GM12878 (cell line): ENCODE data around the gene PTCH2. TPM values are rescaled to one million over a fixed set of nuclear protein-coding genes. Genes with fewer than 3 reads are reported as not detected.

Source experiments
- ATAC-seq: fragments of 200-7000 bp; cut with Tn5 transposase; 3 replicates; pipeline ENCODE4 v1.9.1; 2020; ENCODE audit warnings: mild to moderate bottlenecking, moderate library complexity
- BruUV-seq: library from RNA; stranded (reverse); fragments of 400-500 nt; replicated peaks from 2 replicates; lab custom pipeline; 2021; lab: Mats Ljungman, UMichigan
- CTCF ChIA-PET: fragments of 300-600 bp; sonication (Branson Sonifier 250); formaldehyde crosslinking; extraction: SDS; loops from one replicate; lab custom pipeline; 2021; ENCODE audit warnings: inconsistent platforms; lab: Yijun Ruan, JAX
- POLR2A ChIA-PET: fragments of 350-600 bp; formaldehyde crosslinking; extraction: SDS; loops from one replicate; lab custom pipeline; 2021; ENCODE audit warnings: inconsistent platforms; lab: Charles Lee
- RAD21 ChIA-PET: fragments of 300-600 bp; sonication (Branson Sonifier 250); formaldehyde crosslinking; loops from one replicate; lab custom pipeline; 2023; ENCODE audit warnings: antibody characterized with exemption; ENCODE audit not compliant: unreplicated experiment; lab: Charles Lee
- SMC1A ChIA-PET: fragments of 300-600 bp; sonication (Branson Sonifier 250); formaldehyde crosslinking; loops from one replicate; lab custom pipeline; 2023; ENCODE audit not compliant: unreplicated experiment, uncharacterized antibody; lab: Charles Lee
- DNase-seq: peaks from one replicate; pipeline ENCODE4 v3.0.0-alpha.2; 2011; ENCODE audit warnings: low read depth, low spot score
- FAIRE-seq: peaks from 3 replicates; lab custom pipeline; 2011; peaks lifted over from hg19 to GRCh38; lab: Jason Lieb, UNC
- H2AFZ ChIP-seq: 2 replicates; pipeline ENCODE4 v1.6.0; 2011; ENCODE audit warnings: low read depth, low read length, control low read depth; ENCODE audit not compliant: control insufficient read depth
- H3K27ac ChIP-seq: 2 replicates; pipeline ENCODE4 v1.5.1; 2011; ENCODE audit warnings: control low read depth; ENCODE audit not compliant: control insufficient read depth, insufficient read depth
- H3K27me3 ChIP-seq, 2 experiments: replicated peaks in 1 of 2; 2 replicates each; pipeline versions ENCODE4 v1.6.0 to v1.6.1; 2011; ENCODE audit warnings: low read length in 1 of 2; ENCODE audit not compliant: control insufficient read depth in 2 of 2, insufficient read depth in 2 of 2
- H3K36me3 ChIP-seq, 2 experiments: 2 replicates each; pipeline ENCODE4 v1.5.1; 2011; ENCODE audit warnings: low read length in 1 of 2; ENCODE audit not compliant: control insufficient read depth in 2 of 2, insufficient read depth in 2 of 2
- H3K4me1 ChIP-seq: 2 replicates; pipeline ENCODE4 v1.6.1; 2011; ENCODE audit warnings: mild to moderate bottlenecking, low read length, moderate library complexity, mixed read lengths; ENCODE audit not compliant: control insufficient read depth, insufficient read depth
- H3K4me2 ChIP-seq: 2 replicates; pipeline ENCODE4 v1.6.0; 2011; ENCODE audit warnings: control low read depth; ENCODE audit not compliant: control insufficient read depth, insufficient read depth
- H3K4me3 ChIP-seq: fragments of 200-600 bp; sonication (generic); 2 replicates; pipeline ENCODE4 v1.5.1; 2016
- H3K79me2 ChIP-seq: 2 replicates; pipeline ENCODE4 v1.6.0; 2011; ENCODE audit warnings: low read length; ENCODE audit not compliant: control insufficient read depth, insufficient read depth
- H3K9ac ChIP-seq: 2 replicates; pipeline ENCODE4 v1.8.0; 2011; ENCODE audit warnings: low read length, control low read depth, mixed read lengths; ENCODE audit not compliant: control insufficient read depth, insufficient read depth
- H3K9me3 ChIP-seq: replicated peaks from 3 replicates; pipeline ENCODE4 v1.5.1; 2011; ENCODE audit warnings: mild to moderate bottlenecking, low read length; ENCODE audit not compliant: control insufficient read depth, insufficient read depth
- H4K20me1 ChIP-seq: 2 replicates; pipeline ENCODE4 v1.6.0; 2011; ENCODE audit not compliant: control insufficient read depth, insufficient read depth
- IRF3 ChIP-seq: fragments of 450-650 bp; IDR thresholded peaks from 2 replicates; pipeline ENCODE4 v1.6.1; 2014; ENCODE audit warnings: mild to moderate bottlenecking
- NFIC ChIP-seq: IDR thresholded peaks from 2 replicates; pipeline ENCODE4 v1.6.1; 2012; ENCODE audit warnings: low read depth, mild to moderate bottlenecking, inconsistent platforms, low read length, moderate library complexity
- POLR2A ChIP-seq: IDR thresholded peaks from 2 replicates; pipeline ENCODE4 v1.6.1; 2011; ENCODE audit warnings: low read depth, mild to moderate bottlenecking, low read length
- POLR2AphosphoS5 ChIP-seq: IDR thresholded peaks from 2 replicates; pipeline ENCODE4 v1.6.1; 2011; ENCODE audit warnings: mild to moderate bottlenecking, low read length, inconsistent platforms
- SUZ12 ChIP-seq: fragments of 200-600 bp; sonication (generic); IDR thresholded peaks from one replicate; pipeline ENCODE4 v1.6.1; 2018; ENCODE audit warnings: antibody characterized with exemption, mild to moderate bottlenecking; ENCODE audit not compliant: unreplicated experiment
- WGBS: methylation state at CpG from one replicate; pipeline ENCODE4 v1.1.6; 2016; ENCODE audit warnings: low lambda C conversion rate; ENCODE audit not compliant: insufficient replicate concordance, insufficient coverage; ENCODE audit errors: missing lambda C conversion rate; 5-methylcytosine and 5-hydroxymethylcytosine counted together
- in situ Hi-C: fragments of 300-500 bp; cut with MboI; formaldehyde crosslinking; loops from 9 replicates; pipeline ENCODE4 v1.14.3; 2018; ENCODE audit warnings: mixed read lengths
- intact Hi-C: fragments of 100-400 bp; cut with micrococcal nuclease; formaldehyde crosslinking; loops from one replicate; pipeline ENCODE4 v1.14.2; 2022; ENCODE audit not compliant: unreplicated experiment
- polyA plus RNA-seq, 11 experiments: library from polyadenylated mRNA; depleted of rRNA in 4 of 11; unstranded in 6 of 11; stranded (reverse) in 5 of 11; fragments of >200 nt; fragmentation: Nextera tagmentation in 4 of 11; fragmentation: Illumina TruSeq in 1 of 11; extraction: Ambion mirVana in 4 of 11; extraction: Trizol in 1 of 11; gene quantifications; 1 replicate in 1 of 11; 2 replicates in 10 of 11; pipeline versions ENCODE4 v1.2.1 to v1.2.3, GENCODE V29; 2011 to 2016; ENCODE audit warnings: inconsistent platforms in 2 of 11, missing spikeins in 2 of 11, low read depth in 1 of 11
- total RNA-seq, 4 experiments: library from RNA; depleted of rRNA in 3 of 4; stranded (reverse); fragments of >200 nt in 3 of 4; fragmentation: Illumina TruSeq in 1 of 4; extraction: Trizol in 1 of 4; gene quantifications; 2 replicates each; pipeline versions ENCODE4 v1.2.1 to v1.2.3, GENCODE V29; 2013 to 2021

PTCH2 gene
- total and polyA plus RNA-seq, 10 of the 15 experiments (the other 5 are each of a cell fraction or from before 2014, with no cell fraction given) = 0.03 to 8.4 (median 0.10) TPM

- H3K36me3 ChIP-seq = peaks cover 6 to 9% of the 10 kb centered on the region in 2 experiments
- DNase-seq (no peak), ATAC-seq (no peak), FAIRE-seq (no peak)
- ChIA-PET SMC1A (interaction anchor here (0.6 to 0.7 kb wide), 2 partner anchors 268 to 495 kb away, joined by 3 to 4 read pairs; no protein-coding TSS in a partner anchor), RAD21 (no interaction called here), CTCF (interaction anchor here (0.9 kb wide), 1 partner anchor 13 kb away, joined by 3 read pairs; no protein-coding TSS in a partner anchor), POLR2A (interaction anchor here (0.6 to 1.4 kb wide), 2 partner anchors 8 to 456 kb away, joined by 3 to 4 read pairs; no protein-coding TSS in a partner anchor)
- H3K4me2 ChIP-seq = no peak overlapping the region
- intact Hi-C loops (no loop called here), in situ Hi-C loops (loop anchor here (5.0 kb wide), 1 partner anchor 73 kb away; the partner anchor contains the start of gene RNU5D-1)
- H2AFZ ChIP-seq = no peak overlapping the region
- BruUV-seq = no TSS peak
- no peaks in the 10 kb centered on the region for H3K9me3 ChIP-seq
- TF ChIP-seq POLR2A (0 out of 2 replicates have a peak, but pooled peaks have one; percentile 1), POLR2AphosphoS5 (peak; percentile 57; the same call in 1 of the 2 replicates), IRF3 (no peak), SUZ12 (no peak), NFIC (no peak)
- H3K4me1 ChIP-seq = peaks cover 55% of the 10 kb centered on the region
- no peak overlapping the region for H3K4me3 ChIP-seq
- WGBS = 91% methylated on average over 20 of the region's 20 CpGs
- peaks cover 17% of the 10 kb centered on the region for H3K79me2 ChIP-seq
- H3K27me3 ChIP-seq = no peaks in the 10 kb centered on the region
- H3K27ac ChIP-seq = no peak overlapping the region
- no peaks in the 10 kb centered on the region for H4K20me1 ChIP-seq
- no peak overlapping the region for H3K9ac ChIP-seq
These were observed 37.6 kb downstream of the PTCH2 start for GRCh38 chr1:44805311-44806024.
